A673 (cell line): ENCODE data around the gene MTHFD1L. TPM values are rescaled to one million over a fixed set of nuclear protein-coding genes. Genes with fewer than 3 reads are reported as not detected.

ENCODE experiments used
- BruUV-seq: library from RNA; stranded (reverse); fragments of 400-500 nt; replicated peaks from 2 replicates; lab custom pipeline; 2021; lab: Mats Ljungman, UMichigan
- CTCF ChIA-PET: fragments of 300-600 bp; sonication (Branson Sonifier 250); formaldehyde crosslinking; loops from one replicate; lab custom pipeline; 2022; ENCODE audit warnings: antibody characterized with exemption; lab: Charles Lee
- POLR2A ChIA-PET: fragments of 300-600 bp; sonication (Branson Sonifier 250); formaldehyde crosslinking; loops from one replicate; lab custom pipeline; 2022; ENCODE audit warnings: antibody characterized with exemption; ENCODE audit not compliant: low non-redundant PET; lab: Charles Lee
- DNase-seq: peaks from one replicate; pipeline ENCODE4 v3.0.0-alpha.2; 2015; ENCODE audit warnings: low spot score
- H3K27ac ChIP-seq: fragments of 200-600 bp; sonication (generic); 2 replicates; pipeline ENCODE4 v1.5.1; 2016; ENCODE audit warnings: mixed run types, low read depth, mild to moderate bottlenecking, mixed read lengths, antibody characterized with exemption, low read length; ENCODE audit not compliant: poor library complexity, severe bottlenecking
- H3K27me3 ChIP-seq: fragments of 200-600 bp; sonication (generic); replicated peaks from 2 replicates; pipeline ENCODE4 v1.6.1; 2017; ENCODE audit warnings: mixed run types, low read depth, mild to moderate bottlenecking, mixed read lengths, antibody characterized with exemption, low read length; ENCODE audit not compliant: insufficient read depth, poor library complexity
- H3K36me3 ChIP-seq: fragments of 200-600 bp; sonication (generic); 2 replicates; pipeline ENCODE4 v1.6.1; 2016; ENCODE audit warnings: mixed run types, mild to moderate bottlenecking, mixed read lengths, antibody characterized with exemption, low read length; ENCODE audit not compliant: insufficient read depth, poor library complexity, severe bottlenecking
- H3K4me1 ChIP-seq: fragments of 200-600 bp; sonication (generic); 2 replicates; pipeline ENCODE4 v1.6.1; 2017; ENCODE audit warnings: mixed run types, mild to moderate bottlenecking, mixed read lengths, antibody characterized with exemption, low read length; ENCODE audit not compliant: insufficient read depth, poor library complexity, severe bottlenecking
- H3K4me3 ChIP-seq: fragments of 200-600 bp; sonication (generic); 2 replicates; pipeline ENCODE4 v1.5.1; 2016; ENCODE audit warnings: low read depth, mixed run types, mild to moderate bottlenecking, mixed read lengths, low read length; ENCODE audit not compliant: poor library complexity, severe bottlenecking
- H3K9me3 ChIP-seq: fragments of 200-600 bp; sonication (generic); 2 replicates; pipeline ENCODE4 v1.6.1; 2016; ENCODE audit warnings: mixed run types, low read depth, mild to moderate bottlenecking, mixed read lengths, antibody characterized with exemption, low read length; ENCODE audit not compliant: poor library complexity, severe bottlenecking
- CTCF ChIP-seq: fragments of 300-800, 200-600 bp; sonication (generic); conservative IDR thresholded peaks from 2 replicates; pipeline ENCODE4 v1.5.1; 2017; ENCODE audit warnings: low read depth, mild to moderate bottlenecking, antibody characterized with exemption, low read length, moderate library complexity, mixed read lengths
- EZH2 ChIP-seq: fragments of 200-600 bp; sonication (generic); IDR thresholded peaks from 2 replicates; pipeline ENCODE4 v1.6.1; 2017; ENCODE audit warnings: borderline replicate concordance, low read depth, mild to moderate bottlenecking, mixed read lengths, antibody characterized with exemption, low read length; ENCODE audit not compliant: poor library complexity, severe bottlenecking
- intact Hi-C: fragments of 100-400 bp; cut with micrococcal nuclease; formaldehyde crosslinking; loops from one replicate; pipeline ENCODE4 v1.10.0; 2022; ENCODE audit not compliant: unreplicated experiment
- total RNA-seq: library from RNA; stranded (reverse); gene quantifications from 2 replicates; pipeline ENCODE4 v1.2.3, GENCODE V29; 2021

MTHFD1L gene
- total RNA-seq, 1 experiment from 2014 or later = 78.7 TPM

- Histone ChIP-seq H3K27me3 (no peaks in the 10 kb centered on the region), H3K4me3 (no peak overlapping the region), H3K4me1 (no peaks in the 10 kb centered on the region), H3K36me3 (peaks cover 7% of the 10 kb centered on the region), H3K9me3 (no peaks in the 10 kb centered on the region), H3K27ac (no peak overlapping the region)
- POLR2A ChIA-PET = no interaction called here
- TF ChIP-seq CTCF = no peak
- no peak for TF ChIP-seq EZH2
- intact Hi-C loops = no loop called here
- no TSS peak for BruUV-seq
- DNase-seq = no peak
- CTCF ChIA-PET = no interaction called here
Observed at GRCh38 chr6:150977281-150977680, 111.8 kb downstream of the MTHFD1L start.

GRCh38 chr6:150978624-150979023 lies 113.1 kb downstream of the MTHFD1L start:
- H3K27ac ChIP-seq = no peak overlapping the region
- no peak for TF ChIP-seq CTCF
- TF ChIP-seq EZH2 = no peak
- BruUV-seq = no TSS peak
- H3K4me1 ChIP-seq = no peaks in the 10 kb centered on the region
- intact Hi-C loops = no loop called here
- ChIA-PET CTCF (no interaction called here), POLR2A (no interaction called here)
- H3K4me3 ChIP-seq = no peak overlapping the region
- H3K36me3 ChIP-seq = peaks cover 4% of the 10 kb centered on the region
- no peak for DNase-seq
- no peaks in the 10 kb centered on the region for H3K9me3 ChIP-seq
- H3K27me3 ChIP-seq = no peaks in the 10 kb centered on the region

- intact Hi-C loops = no loop called here
- Histone ChIP-seq H3K27ac (no peak overlapping the region), H3K27me3 (no peaks in the 10 kb centered on the region), H3K9me3 (no peaks in the 10 kb centered on the region), H3K4me3 (no peak overlapping the region), H3K36me3 (peaks cover 4% of the 10 kb centered on the region), H3K4me1 (no peaks in the 10 kb centered on the region)
- no peak for DNase-seq
- no TSS peak for BruUV-seq
- POLR2A ChIA-PET = no interaction called here
- TF ChIP-seq CTCF = no peak
- no peak for TF ChIP-seq EZH2
- CTCF ChIA-PET = interaction anchor here (0.9 kb wide), 1 partner anchor 344 kb away, joined by 3 read pairs; no protein-coding TSS in a partner anchor
Observed at GRCh38 chr6:150979826-150980350, 114.4 kb downstream of the MTHFD1L start.
